ENCODE data around the gene SPRYD3.
A peak's percentile ranks its signal among the peaks of the same experiment; 100 is the strongest.

Gene SPRYD3

GRCh38 chr12:53051881-53052412, 27.2 kb downstream of the SPRYD3 start:
- DNase-seq (ENCODE audit: low read depth) = no peak
- peak overlapping the region; percentile 7 for H3K4me3 ChIP-seq (ENCODE audit: control insufficient read depth, low read depth, low read length)
- TF ChIP-seq CTCF (IDR thresholded peaks at IDR 0.05; ENCODE audit: control insufficient read depth, insufficient read depth, low read depth, low read length, missing control alignments) = no peak

GRCh38 chr12:53051058-53051880, 27.9 kb downstream of the SPRYD3 start:
- TF ChIP-seq CTCF (IDR thresholded peaks at IDR 0.05; ENCODE audit: control insufficient read depth, insufficient read depth, low read depth, low read length, missing control alignments) = no peak
- peak overlapping the region; percentile 77 for H3K4me3 ChIP-seq (ENCODE audit: control insufficient read depth, low read depth, low read length)
- no peak for DNase-seq (ENCODE audit: low read depth)

GRCh38 chr12:53050426-53051057, 28.6 kb downstream of the SPRYD3 start:
- no peak for TF ChIP-seq CTCF (IDR thresholded peaks at IDR 0.05; ENCODE audit: control insufficient read depth, insufficient read depth, low read depth, low read length, missing control alignments)
- no peak for DNase-seq (ENCODE audit: low read depth)
- H3K4me3 ChIP-seq (ENCODE audit: control insufficient read depth, low read depth, low read length) = peak overlapping the region; percentile 77

- H3K4me3 ChIP-seq (ENCODE audit: control insufficient read depth, low read depth, low read length) = peak within 1 kb of the TSS; percentile 77
- no peak for TF ChIP-seq CTCF (IDR thresholded peaks at IDR 0.05; ENCODE audit: control insufficient read depth, insufficient read depth, low read depth, low read length, missing control alignments)
- DNase-seq (ENCODE audit: low read depth) = no peak
Observed at GRCh38 chr12:53049571-53050318, 29.4 kb downstream of the SPRYD3 start, which contains the start of gene TNS2. Gene TNS2, plus strand, starts transcription at chr12:53050065. Its CDS starts 121 bp downstream, at chr12:53050186.

GRCh38 chr12:53048780-53049401, 30.3 kb downstream of the SPRYD3 start:
- no peak for DNase-seq (ENCODE audit: low read depth)
- no peak for TF ChIP-seq CTCF (IDR thresholded peaks at IDR 0.05; ENCODE audit: control insufficient read depth, insufficient read depth, low read depth, low read length, missing control alignments)
- peak overlapping the region; percentile 77 for H3K4me3 ChIP-seq (ENCODE audit: control insufficient read depth, low read depth, low read length)

Measured in AG09309 (cell line).